ENCODE data around the gene CCDC6.

Gene CCDC6

GRCh38 chr10:59891936-59892335, 14.4 kb downstream of the CCDC6 start:
- no peak for TF ChIP-seq CTCF (IDR thresholded peaks at IDR 0.05; ENCODE audit: insufficient read depth, low read length, poor library complexity, severe bottlenecking)
- no peaks in the 10 kb centered on the region for H3K27me3 ChIP-seq (replicated peaks; ENCODE audit: control insufficient read depth, insufficient read depth, low read length)
- peaks cover 3% of the 10 kb centered on the region for H3K36me3 ChIP-seq (ENCODE audit: control insufficient read depth, insufficient read depth, low read length)
- DNase-seq (ENCODE audit: extremely low read depth, insufficient read length) = no peak
- no peak overlapping the region for H3K4me3 ChIP-seq (replicated peaks; ENCODE audit: low read depth, low read length)

- H3K27me3 ChIP-seq (replicated peaks; ENCODE audit: control insufficient read depth, insufficient read depth, low read length) = no peaks in the 10 kb centered on the region
- no peak for TF ChIP-seq CTCF (IDR thresholded peaks at IDR 0.05; ENCODE audit: insufficient read depth, low read length, poor library complexity, severe bottlenecking)
- DNase-seq (ENCODE audit: extremely low read depth, insufficient read length) = no peak
Observed at GRCh38 chr10:59891349-59891748, 15.0 kb downstream of the CCDC6 start.

GRCh38 chr10:59888781-59889435, 17.4 kb downstream of the CCDC6 start:
- no peak for TF ChIP-seq CTCF (IDR thresholded peaks at IDR 0.05; ENCODE audit: insufficient read depth, low read length, poor library complexity, severe bottlenecking)
- DNase-seq (ENCODE audit: extremely low read depth, insufficient read length) = no peak

More at GRCh38 chr10:59891349-59891748, 15.0 kb downstream of the CCDC6 start:
- peaks cover 3% of the 10 kb centered on the region for H3K36me3 ChIP-seq (ENCODE audit: control insufficient read depth, insufficient read depth, low read length)
- no peak overlapping the region for H3K4me3 ChIP-seq (replicated peaks; ENCODE audit: low read depth, low read length)

GRCh38 chr10:59887972-59888640, 18.2 kb downstream of the CCDC6 start:
- Histone ChIP-seq H3K27me3 (replicated peaks; ENCODE audit: control insufficient read depth, insufficient read depth, low read length) (no peaks in the 10 kb centered on the region), H3K4me3 (replicated peaks; ENCODE audit: low read depth, low read length) (no peak overlapping the region), H3K36me3 (ENCODE audit: control insufficient read depth, insufficient read depth, low read length) (peaks cover 3% of the 10 kb centered on the region)
- DNase-seq (ENCODE audit: extremely low read depth, insufficient read length) = no peak
- TF ChIP-seq CTCF (IDR thresholded peaks at IDR 0.05; ENCODE audit: insufficient read depth, low read length, poor library complexity, severe bottlenecking) = no peak

More at GRCh38 chr10:59888781-59889435, 17.4 kb downstream of the CCDC6 start:
- Histone ChIP-seq H3K27me3 (replicated peaks; ENCODE audit: control insufficient read depth, insufficient read depth, low read length) (no peaks in the 10 kb centered on the region), H3K4me3 (replicated peaks; ENCODE audit: low read depth, low read length) (no peak overlapping the region), H3K36me3 (ENCODE audit: control insufficient read depth, insufficient read depth, low read length) (peaks cover 3% of the 10 kb centered on the region)

GRCh38 chr10:59887006-59887405, 19.4 kb downstream of the CCDC6 start:
- no peaks in the 10 kb centered on the region for H3K27me3 ChIP-seq (replicated peaks; ENCODE audit: control insufficient read depth, insufficient read depth, low read length)
- DNase-seq (ENCODE audit: extremely low read depth, insufficient read length) = no peak
- TF ChIP-seq CTCF (IDR thresholded peaks at IDR 0.05; ENCODE audit: insufficient read depth, low read length, poor library complexity, severe bottlenecking) = no peak
- H3K36me3 ChIP-seq (ENCODE audit: control insufficient read depth, insufficient read depth, low read length) = peaks cover 3% of the 10 kb centered on the region
- H3K4me3 ChIP-seq (replicated peaks; ENCODE audit: low read depth, low read length) = no peak overlapping the region
